ENCODE results near the gene CEP41. TPM values are rescaled to one million over a fixed set of nuclear protein-coding genes. Genes with fewer than 3 reads are reported as not detected.

CEP41 gene
- total and polyA plus RNA-seq, 12 donors = 2.2 to 6.3 (median 4.7) TPM

DNA sequence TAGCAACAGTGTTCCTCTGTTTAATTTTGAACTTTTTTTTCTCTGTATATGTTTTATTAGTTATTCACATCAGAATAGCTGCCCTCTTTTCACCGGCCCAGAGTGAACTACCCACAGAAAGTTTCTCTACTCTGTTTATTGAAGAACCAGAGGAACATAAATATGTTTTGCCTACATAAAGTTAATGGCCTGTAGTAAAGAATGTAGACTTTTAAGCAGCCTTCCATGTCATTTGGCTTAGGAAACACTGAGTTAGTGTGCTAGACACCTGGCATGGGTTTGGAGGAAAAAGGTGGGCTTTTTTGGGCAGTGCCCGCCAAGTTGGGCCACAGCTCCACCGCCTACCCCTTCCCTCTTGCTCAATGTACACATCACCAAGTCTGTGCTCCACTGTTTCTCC lies 42.2 kb upstream of the CEP41 start:
- TF ChIP-seq CTCF (IDR thresholded peaks at IDR 0.05) = no peak
- ATAC-seq (no peak), DNase-seq (no peak)
- Histone ChIP-seq H3K27ac (no peak overlapping the region), H3K9me3 (peaks cover 0 to 13% (median 4%) of the 10 kb centered on the region in 11 donors), H3K4me1 (peaks cover 4 to 17% (median 11%) of the 10 kb centered on the region in 9 donors), H3K36me3 (no peaks in the 10 kb centered on the region), H3K27me3 (peaks cover 0 to 58% (median 32%) of the 10 kb centered on the region in 7 donors), H3K4me3 (no peak overlapping the region)
- intact Hi-C loops (cut with DNase I) = loop anchor here in 5 of 10 donors (10.0 kb wide), 4 partner anchors 58 to 242 kb away; no protein-coding TSS in a partner anchor
- WGBS, 2 donors = 97 to 98% methylated on average over 3 of the region's 3 CpGs

GRCh38 chr7:130481898-130482297 lies 41.1 kb upstream of the CEP41 start:
- ATAC-seq = no peak
- Histone ChIP-seq H3K9me3 (peaks cover 0 to 17% (median 5%) of the 10 kb centered on the region in 11 donors), H3K4me1 (peaks cover 4 to 15% (median 11%) of the 10 kb centered on the region in 9 donors), H3K36me3 (no peaks in the 10 kb centered on the region), H3K4me3 (no peak overlapping the region), H3K27ac (no peak overlapping the region), H3K27me3 (peaks cover 0 to 51% (median 32%) of the 10 kb centered on the region in 7 donors)
- DNase-seq = no peak
- intact Hi-C loops (cut with DNase I) = loop anchor here in 5 of 10 donors (10.0 kb wide), 4 partner anchors 57 to 243 kb away; no protein-coding TSS in a partner anchor
- 59 to 68% methylated on average over 1 of the region's 1 CpG for WGBS, 2 donors
- TF ChIP-seq CTCF (IDR thresholded peaks at IDR 0.05) = no peak

- Histone ChIP-seq H3K4me1 (no peaks in the 10 kb centered on the region), H3K27ac (no peak overlapping the region), H3K4me3 (no peak overlapping the region), H3K9me3 (peaks cover 0 to 17% (median 5%) of the 10 kb centered on the region in 11 donors), H3K27me3 (peaks cover 0 to 31% (median 12%) of the 10 kb centered on the region in 7 donors), H3K36me3 (no peaks in the 10 kb centered on the region)
- DNase-seq (no peak), ATAC-seq (no peak)
- TF ChIP-seq CTCF (IDR thresholded peaks at IDR 0.05) = no peak
- intact Hi-C loops (cut with DNase I) = loop anchor here in 5 of 10 donors (10.0 kb wide), 4 partner anchors 55 to 245 kb away; no protein-coding TSS in a partner anchor
- 89 to 91% methylated on average over 1 of the region's 1 CpG for WGBS, 2 donors
These were observed 39.0 kb upstream of the CEP41 start for GRCh38 chr7:130479716-130480400.

- Histone ChIP-seq H3K27me3 (peaks cover 0 to 25% (median 8%) of the 10 kb centered on the region in 7 donors), H3K4me3 (no peak overlapping the region), H3K36me3 (no peaks in the 10 kb centered on the region), H3K9me3 (peaks cover 0 to 17% (median 5%) of the 10 kb centered on the region in 11 donors), H3K27ac (no peak overlapping the region), H3K4me1 (peaks cover 0 to 4% (median 0%) of the 10 kb centered on the region in 9 donors)
- ATAC-seq (no peak), DNase-seq (no peak)
- no peak for TF ChIP-seq CTCF (IDR thresholded peaks at IDR 0.05)
- WGBS, 2 donors = 91 to 92% methylated on average over 3 of the region's 3 CpGs
- intact Hi-C loops (cut with DNase I) = no loop called here
These were observed 38.2 kb upstream of the CEP41 start for GRCh38 chr7:130478991-130479390.

Data from heart right ventricle (tissue), 16 donors.